Fibroblast of skin of abdomen (primary cell): ENCODE results near the gene XXYLT1.

ENCODE experiments used
- DNase-seq: peaks from one replicate; pipeline ENCODE4 v3.0.0-alpha.2; 2013

XXYLT1 gene

DNA sequence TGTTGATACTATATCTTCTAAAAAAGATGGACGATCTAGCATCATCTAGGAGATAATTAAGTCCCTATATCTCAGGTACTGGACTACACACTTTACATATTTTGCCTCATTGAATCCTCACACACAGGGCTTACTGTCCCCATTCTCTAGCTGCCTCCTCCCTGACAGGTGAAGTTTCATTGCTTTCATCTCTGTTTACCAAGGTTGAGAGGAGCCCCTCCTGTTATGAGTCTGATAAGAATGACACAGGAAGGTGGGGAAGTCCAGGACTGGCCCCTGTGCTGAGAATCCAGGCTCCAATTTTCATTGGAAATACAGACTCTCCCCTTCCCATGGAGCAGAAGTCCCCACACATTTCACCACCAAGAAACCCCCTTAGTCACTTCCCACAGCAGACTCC, 105.2 kb downstream of the XXYLT1 start:
- DNase-seq = no peak

DNA sequence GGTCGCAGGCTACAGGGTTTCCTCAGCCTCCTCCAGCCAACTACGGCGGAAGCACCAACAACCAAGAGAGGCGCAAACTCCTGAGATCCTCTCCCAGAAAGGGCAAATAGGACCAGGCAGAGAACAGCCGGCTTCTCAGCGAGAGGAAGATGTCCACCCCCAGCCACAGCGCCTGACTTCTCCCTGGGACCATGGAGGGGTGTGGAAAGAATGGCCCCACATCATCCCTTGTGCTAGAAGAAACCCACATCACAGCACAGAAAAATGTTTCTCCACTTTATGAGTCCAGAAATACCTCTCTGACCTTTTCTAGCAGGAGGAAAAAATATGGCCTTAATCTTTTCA, 105.7 kb downstream of the XXYLT1 start:
- DNase-seq = no peak

DNA sequence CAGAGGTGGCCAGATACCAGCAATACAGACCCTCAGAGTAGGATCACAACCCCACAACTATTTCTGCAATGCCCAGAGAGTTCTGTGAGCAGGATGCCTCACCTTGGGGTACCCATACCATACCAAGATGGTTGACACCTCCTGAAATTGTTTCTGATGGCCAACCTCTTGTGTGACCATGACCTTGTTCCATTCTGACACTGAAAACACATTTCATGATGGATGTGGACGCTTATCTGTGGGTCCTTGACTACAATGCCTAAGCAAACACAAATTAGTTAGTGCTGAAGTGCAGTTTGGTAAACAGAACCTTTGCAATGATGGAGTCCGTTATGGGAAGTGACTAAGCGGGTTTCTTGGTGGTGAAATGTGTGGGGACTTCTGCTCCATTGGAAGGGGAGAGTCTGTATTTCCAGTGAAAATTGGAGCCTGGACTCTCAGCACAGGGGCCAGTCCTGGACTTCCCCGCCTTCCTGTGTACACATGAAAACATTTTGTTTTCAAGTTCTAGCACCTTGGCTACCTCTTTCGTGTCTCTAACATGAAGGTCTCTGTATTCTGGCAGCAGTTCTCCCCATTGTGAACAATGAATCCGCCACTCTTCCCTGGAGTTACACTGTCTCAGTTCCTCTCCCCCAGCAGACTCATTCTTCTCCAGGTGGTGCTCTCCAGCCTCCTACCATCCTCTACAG, 106.2 kb downstream of the XXYLT1 start:
- no peak for DNase-seq

DNA sequence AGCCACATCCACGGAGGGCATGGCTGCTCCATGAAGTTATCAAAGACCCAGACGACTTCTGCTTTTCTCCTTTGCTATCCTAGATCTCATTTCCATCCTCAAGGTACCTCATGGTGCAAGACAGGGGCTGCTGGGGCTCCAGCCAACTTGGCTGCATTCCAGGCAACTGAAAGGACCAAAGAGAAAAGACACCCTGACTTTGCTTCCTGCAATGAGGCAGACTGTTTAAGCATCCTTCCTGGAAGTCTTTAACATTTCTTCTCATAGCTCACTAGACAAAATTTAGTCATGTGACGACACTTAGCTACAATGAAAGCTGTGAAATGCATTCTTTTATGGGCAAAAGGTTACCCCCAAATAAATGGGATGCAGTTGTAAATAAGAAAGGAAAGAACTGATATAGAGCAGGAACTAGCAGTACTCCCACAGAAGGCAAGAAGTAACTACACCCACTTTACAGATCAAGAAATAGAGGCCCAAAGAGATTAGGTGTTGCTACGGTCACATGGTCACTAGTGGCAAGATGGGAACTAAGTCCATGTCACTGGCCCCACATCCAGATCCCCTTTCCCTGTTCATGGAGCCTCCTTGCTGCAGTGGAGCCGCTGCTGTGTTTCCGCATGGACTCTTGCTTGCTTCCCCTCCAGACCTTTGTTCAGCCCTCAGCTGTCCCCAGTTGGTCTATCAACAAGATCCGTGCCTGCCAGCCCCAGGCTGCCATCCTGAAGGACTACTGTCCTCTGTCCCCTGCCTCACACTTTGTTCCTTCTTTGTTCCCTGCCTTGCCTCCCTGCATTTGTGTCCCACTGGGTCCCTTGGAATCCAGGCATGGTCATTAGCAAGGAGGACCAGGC, 107.0 kb downstream of the XXYLT1 start:
- DNase-seq = no peak

DNA sequence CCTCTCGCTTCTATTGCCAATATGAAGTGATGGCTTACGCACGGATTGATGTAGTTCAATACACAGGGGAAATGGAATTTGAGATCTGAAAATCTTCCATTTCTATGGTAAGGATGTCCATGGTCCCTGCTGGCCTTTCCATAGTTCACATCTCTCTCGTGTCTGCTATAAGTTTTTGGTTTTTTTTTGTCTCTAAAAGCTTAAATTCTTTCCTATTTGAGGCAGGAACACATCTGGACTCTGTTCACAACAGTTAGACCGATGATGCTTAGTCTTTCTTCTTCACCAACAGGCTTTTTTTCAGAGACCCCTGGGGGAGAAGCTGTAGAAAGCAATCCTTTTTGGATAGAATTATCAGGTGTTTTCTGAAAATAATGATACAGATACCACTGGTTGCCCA, 108.1 kb downstream of the XXYLT1 start:
- DNase-seq = no peak

DNA sequence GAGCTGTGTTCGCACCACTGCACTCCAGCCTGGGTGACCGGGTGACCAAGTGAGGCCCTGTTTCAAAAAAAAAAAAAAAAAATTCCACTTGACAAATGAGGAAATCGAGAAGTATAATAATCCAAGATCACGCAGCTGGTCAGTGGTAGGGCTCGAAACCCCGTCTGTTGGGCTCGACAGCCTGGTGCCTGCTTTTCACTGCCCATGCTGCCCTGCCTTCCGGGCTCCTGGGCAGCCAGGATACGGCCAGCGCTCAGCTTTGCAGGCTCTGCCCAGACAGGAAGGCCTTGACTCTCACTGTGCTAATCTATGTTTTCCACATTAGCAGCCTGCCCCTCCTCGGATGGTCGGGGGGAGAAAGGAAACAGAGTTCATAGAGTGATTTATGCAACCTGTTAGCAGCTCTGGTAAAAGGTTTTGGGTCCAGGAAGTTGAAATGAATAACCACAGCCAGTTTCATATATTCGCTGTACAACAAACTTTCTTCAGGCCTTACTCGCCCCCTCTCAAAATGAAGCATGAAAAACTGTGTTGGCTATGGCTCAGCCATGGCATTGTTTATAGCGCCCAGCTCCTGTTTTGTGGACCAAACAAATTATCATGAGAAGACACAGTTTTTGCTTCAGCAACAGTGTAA, 108.8 kb downstream of the XXYLT1 start:
- no peak for DNase-seq

DNA sequence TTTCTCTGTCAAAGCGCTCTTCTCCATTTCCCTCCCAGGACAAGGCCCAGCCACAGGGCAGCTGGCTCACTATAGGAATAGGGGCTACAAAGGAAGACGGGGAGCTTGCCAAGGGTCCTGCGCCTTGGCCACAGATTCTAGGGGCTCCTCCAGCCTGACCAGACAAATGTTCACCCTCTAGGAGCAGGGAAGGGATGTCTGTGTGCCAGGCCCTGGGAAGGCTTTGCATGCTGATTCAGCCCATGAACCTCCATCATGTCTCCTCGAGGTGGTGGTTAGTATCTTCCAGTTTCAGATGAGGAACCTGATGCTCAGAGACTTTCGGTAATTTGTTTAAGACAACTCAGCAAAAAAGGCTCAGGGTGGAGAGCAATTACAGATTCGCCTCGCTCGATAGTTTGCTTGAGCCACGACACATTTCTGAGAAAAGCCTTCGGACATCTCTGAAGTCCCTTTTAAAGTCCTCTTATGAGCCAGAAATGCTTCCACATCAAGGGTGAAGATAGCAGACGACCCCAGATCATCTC, 110.0 kb downstream of the XXYLT1 start:
- no peak for DNase-seq

DNA sequence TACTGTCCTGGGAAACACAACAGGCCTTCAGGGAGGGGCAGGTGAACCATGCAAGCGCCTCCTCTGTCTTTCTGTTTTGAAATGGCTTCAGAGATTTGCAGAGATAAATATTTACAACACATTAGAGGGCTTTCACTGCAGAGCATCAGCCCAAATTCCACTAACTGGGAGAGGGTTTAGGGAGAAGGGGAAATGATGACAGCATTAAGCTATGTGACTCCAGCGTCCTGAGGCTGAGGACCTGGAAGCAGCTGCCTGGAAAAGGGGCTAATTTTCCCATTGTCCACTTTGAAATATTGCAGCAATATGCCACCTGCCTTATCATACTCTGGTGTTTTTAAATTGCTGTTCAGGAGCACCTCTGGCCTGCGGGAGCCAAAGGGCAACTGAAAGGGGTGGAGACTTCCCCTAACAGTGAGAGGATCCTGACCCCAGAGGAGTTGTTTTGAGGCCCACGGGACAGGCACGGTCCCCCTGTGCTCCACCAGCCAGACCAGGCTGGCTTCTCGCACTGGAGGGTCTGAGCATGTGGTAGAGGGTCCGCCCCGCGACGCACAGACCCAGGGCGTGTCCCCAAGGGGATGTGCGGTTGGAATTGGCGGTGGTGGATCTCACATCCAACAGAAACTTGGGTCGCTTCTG, 110.6 kb downstream of the XXYLT1 start:
- peak; percentile 62 for DNase-seq

DNA sequence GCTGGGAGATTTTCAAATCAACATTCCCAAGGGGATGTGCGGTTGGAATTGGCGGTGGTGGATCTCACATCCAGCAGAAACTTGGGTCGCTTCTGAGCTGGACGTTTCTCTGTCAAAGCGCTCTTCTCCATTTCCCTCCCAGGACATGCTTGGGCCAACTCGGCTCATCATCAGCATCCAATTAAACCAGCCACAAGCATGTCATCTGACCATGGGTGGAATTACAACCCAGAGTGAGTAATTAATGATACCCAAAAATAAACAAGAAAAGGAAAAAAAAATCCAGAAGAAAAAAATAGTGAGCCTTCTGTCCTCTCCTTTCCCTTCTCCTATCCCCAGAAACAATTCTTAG, 111.2 kb downstream of the XXYLT1 start:
- peak; percentile 42 for DNase-seq

DNA sequence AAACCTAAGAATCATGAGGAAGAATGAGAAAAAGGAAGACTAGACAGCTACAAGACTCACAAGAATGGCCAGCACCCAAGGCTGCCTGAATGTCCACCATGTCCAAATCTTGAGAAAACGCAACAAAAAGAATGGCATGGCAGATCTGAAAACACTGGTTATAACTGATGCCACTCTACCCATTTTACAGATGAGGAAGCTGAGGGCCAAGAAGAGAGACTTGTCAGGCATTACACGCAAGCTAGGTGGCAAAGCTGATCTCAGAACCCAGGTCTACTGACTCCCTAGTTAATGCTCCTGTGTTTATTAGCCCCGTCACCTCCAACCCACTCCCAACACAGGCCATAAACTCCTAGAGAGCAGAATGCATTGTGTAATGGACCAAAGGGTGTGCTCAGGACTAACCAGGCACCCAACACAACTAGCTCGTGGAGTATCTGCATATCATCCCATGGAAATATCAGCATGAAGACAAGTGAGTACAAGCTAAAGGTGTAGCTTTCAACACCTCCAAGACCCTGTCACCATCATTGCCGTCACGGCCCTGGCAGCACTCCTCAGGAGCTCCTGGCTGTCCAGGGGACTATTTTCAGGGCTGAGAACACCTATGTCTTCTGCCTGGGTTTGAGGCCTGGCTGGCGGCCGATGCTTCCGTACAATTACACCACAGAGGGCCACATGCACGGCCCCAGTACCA, 111.7 kb downstream of the XXYLT1 start:
- DNase-seq = no peak

DNA sequence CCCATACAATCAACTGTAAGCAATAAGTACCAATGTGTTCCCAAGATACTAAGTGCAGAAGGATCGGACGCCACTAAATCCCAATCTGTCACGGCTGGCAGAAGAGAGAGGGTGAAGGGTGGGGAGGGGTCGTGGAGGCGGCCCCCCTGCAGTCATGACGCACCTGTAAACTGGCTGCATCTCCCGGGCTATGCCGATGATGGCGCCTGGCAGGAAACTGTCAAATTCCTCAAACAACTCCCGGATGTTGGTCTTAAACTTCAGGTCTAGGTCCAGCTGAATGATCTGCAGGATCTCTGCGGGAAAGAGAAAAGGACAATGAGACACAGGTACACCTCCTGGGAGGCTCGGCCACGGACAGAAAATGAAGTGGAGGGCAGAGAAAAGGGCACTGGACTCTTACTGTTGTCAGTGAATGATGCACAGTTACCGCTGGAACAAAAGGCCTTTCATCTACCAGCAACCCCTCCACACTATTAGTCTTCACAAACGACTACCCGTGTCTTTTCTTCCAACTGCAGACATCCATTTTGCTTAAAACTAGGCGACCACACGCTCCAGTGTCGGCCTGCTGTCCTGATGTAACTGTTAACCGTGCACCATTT, 114.6 kb downstream of the XXYLT1 start:
- DNase-seq = no peak

DNA sequence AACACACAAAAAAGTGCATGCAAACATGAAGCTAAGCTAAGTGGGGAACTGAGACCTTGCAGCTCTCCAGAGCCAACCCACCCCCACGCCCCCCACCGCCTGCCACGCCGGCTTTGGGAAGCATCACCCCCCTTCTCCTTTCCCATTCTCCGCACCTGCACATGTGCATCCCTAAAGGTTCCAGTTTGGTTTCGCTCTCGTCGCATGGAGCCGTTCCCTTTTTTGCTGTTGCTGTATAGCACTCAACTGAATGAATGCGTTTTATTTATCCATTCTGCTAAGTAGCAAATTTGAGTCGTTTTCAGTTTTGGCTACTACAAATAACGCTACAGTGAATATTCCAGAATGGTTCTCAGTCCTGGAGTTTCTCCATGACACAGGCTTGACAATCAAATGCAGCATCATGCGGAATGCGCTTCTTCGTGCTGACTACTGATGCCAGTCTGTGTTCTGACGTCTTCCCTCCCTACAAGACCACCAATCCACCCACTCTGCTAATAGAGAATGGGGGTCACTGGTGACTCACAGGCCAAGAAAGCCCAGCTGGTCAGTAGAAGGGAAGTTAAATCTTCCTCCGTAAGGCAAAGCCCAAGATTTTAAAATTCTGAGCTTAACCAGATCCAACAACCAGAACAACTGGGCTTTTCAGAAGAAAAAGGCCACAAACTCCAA, 115.3 kb downstream of the XXYLT1 start:
- no peak for DNase-seq

DNA sequence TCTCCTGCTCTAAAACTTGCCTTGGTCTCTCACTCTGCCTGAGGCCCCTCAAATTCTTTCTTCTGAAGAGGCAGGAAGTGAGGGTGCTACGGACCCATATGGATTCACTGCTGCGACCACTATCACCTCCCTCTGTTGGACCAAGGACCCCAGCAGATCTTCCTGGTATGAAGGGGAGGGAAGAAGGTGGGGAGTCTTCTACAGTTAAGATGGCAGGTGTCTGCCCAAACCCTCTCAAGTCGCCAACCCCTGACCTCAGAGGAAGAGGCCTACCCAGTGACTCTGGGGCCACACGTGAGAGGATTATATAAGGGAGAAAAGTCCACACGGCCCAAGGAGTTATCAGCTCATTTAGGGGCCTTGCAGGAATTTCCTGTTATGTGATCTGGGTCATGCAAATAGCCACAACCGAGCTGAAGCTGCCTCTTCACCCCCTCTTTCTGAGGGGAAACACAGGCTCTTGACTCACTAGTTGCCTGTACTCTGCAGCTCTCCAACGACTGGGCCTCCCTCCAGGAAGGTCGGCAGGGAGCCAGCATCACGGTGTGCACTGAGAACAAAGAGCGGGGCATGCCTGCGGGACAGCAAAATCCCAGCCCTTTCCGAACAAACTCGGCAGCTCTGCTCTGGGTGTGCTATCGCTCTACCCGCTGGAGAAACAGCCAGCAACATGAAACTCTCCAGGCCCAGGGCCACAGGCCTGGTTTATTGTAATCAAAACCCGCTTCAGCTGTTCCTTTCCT, 116.0 kb downstream of the XXYLT1 start:
- peak; percentile 96 for DNase-seq

DNA sequence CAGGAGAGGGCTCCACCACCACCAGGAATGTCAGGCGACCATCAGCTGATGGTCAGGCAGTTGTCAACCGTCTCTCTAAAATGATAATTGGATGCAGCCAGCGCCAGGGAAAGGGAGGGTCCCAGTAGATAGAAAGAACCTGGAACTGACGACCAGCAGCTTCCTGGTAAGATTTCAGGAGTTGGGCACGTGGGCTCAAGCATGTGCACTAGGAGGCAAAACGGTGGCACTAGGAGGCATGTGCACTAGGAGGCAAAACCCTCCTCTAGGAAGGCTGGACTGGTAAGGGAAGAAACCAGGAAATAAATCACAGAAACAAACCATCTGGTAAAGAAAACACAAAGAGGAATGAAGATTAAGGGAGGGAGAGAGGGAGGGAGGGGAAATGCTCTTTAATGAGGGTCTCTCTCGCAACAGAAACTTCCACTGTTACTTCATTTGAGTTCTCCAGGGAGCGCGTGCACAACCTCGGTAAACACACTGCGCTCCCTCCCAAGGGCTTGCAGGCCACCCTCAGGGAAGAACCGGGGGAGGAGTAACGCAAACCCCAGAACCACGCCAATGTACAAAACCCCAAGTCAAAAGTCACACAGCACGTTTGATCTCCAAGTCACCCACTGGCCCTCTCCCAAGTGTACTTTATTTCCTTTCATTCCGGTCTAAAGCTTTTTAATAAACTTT, 116.7 kb downstream of the XXYLT1 start:
- DNase-seq = peak; percentile 39

DNA sequence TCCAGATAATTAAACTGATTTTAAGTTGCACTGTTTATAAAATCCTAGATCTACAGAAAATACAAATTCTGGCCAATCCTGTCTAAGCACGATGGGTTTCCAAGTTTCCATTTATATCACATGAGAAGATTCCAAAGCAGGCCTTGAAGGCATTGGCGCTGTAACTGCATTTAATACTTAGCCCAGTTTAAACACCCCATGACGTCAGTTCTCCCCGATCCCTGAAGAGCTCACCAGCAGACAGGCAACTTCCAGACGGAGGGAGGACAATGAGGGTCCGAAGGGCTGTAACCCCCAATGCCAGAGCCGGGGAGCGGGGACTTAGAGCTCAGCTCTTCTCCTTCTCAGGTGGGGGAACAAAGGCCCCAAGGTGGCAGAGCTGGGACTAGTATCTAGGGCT, 117.3 kb downstream of the XXYLT1 start:
- DNase-seq = no peak

DNA sequence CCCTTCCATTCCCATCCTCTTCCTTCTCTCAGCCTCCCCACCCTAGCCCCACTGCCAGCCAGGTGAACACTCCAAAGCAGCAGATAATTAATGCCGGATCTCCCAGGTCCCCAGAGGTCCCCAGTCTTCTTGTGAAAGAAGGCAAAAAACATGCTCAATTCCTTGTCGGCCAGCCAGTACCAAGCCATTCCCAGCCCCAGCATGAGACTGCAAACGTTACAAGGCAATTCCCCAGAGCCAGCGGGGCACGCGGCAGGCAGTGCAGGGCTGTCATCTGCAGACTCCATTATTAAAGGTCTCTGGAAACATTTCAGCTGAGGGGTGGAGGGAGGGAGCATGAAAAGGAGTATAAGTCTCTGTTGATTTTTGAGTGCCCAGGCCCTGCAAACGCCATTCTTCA, 117.8 kb downstream of the XXYLT1 start:
- DNase-seq = no peak

DNA sequence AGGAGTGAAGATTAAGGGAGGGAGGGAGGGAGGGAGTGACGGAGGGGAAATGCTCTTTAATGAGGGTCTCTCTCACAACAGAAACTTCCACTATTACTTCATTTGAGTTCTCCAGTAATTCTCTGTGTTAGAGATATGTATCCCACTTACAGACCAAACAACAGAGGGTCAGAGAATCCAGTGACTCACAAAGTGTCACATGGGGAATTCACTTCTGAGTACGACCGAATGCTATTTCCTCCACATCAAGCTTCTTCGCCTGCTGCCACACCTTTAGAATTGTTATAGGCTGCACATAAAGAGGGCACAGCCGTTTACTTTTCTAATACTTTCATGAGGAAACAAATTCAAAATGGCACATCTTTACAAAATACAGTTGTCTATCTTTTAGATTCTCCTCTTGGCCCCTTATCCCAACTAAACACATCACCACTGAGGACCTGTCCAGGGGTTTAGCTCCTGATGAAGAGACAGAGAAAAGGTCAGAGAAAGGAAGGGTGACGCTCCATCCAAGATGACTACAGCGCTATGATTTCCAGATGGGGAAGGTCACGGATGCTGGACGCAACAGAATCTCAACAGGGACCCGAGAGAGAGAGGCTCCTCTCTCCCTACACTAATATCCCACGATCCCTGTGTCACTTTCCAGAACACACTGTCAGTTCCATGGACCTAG, 119.0 kb downstream of the XXYLT1 start:
- DNase-seq = peak; percentile 77

DNA sequence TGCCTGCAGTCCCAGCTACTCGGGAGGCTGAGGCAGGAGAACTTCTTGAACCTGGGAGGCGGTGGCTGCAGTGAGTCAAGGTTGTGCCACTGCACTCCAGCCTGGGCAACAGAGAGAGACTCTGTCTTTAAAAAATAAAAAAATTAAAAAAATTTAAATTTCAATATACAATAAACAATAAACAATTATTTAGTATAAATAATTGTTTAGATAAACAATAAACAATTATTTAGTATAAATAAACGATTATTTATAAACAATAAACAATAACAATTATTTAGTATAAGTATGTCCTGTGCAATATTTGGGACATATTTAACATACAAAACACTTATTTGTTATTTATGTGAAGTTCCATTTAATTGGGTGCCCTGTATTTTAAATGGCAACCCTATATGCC, 119.6 kb downstream of the XXYLT1 start:
- DNase-seq = no peak
